Stimulated activated CD8-positive, alpha-beta memory T cell treated with anti-CD3 and anti-CD28 coated beads, Interleukin-4, amount 100 ng/mL, for 1 hour (primary cell): ENCODE measurements around the gene TFIP11.

Experiments
- DNase-seq, 2 donors: peaks; one replicate each; pipeline ENCODE4 v3.0.0-alpha.2; 2020; ENCODE audit warnings: low read depth in 2 of 2, low spot score in 1 of 2

TFIP11 gene

DNA sequence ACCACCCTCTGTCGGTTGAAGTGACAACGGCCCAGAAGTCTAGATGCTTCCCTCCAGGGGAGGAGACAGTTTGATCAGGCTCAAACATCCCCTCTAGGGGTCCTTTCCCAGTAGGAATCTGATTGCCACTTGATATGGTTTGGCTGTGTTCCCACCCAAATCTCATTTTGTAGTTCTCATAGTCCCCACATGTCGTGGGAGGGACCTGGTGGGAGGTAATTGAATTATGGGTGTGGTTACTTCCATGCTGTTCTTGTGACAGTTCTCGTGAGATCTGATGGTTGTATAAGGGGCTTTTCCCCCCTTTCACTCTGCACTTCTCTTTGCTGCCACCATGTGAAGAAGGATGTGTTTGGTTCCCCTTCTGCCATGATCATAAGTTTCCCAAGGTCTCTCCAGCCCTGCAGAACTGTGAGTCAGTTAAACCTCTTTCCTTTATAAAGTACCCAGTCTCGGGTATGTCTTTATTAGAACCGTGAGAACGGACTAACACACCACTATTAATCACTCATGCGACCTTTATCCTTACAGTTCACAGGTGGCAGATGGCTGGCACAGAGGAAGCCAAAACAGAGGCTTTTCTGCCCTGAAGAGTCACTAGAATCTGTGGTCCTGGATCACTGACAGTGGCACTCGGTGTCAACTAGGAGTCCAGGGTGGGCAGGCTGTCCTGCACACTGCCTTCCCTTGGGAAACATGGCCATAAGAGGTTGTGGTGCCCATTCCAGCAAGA is 61.7 kb downstream of the TFIP11 start:
- no peak for DNase-seq

DNA sequence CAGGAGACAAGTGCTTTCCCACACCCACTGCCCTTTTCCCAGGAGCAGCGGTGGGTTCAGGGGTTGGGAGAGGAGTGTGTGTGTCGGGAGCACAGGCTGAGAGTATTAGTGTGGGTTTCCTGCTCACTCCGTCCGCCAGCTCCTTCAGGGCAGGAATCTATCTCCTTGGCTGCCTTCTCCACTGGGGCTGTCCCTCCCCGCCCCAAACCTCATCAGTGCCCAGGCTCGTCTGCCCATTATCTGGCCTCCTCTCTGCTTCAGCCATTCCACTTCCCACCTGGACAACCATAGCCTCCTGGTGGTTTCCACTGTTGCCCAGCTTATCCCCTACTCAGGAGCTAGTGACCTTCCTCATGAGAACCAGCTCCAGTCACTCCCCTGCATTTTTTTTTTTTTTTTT is 63.3 kb downstream of the TFIP11 start:
- no peak for DNase-seq

DNA sequence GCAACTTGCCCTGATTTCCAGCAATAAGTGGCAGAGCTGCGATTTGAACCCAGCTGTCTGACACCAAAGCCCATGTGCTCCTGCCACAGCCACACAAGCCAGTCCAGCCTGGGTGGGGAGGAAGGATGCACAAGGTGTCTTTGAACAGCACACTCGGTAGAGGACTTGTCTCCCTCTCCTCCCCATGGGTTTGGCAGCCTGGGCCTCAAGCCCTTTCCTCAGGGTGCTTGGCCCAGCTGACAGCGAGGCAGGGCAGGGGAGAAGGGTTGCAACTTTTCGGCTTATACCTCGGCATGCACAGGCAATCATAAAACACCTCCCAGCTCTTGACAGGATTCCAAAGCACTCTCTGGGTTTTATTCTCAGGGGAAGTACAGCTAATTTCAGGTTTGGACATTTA is 63.9 kb downstream of the TFIP11 start:
- DNase-seq: no peak

DNA sequence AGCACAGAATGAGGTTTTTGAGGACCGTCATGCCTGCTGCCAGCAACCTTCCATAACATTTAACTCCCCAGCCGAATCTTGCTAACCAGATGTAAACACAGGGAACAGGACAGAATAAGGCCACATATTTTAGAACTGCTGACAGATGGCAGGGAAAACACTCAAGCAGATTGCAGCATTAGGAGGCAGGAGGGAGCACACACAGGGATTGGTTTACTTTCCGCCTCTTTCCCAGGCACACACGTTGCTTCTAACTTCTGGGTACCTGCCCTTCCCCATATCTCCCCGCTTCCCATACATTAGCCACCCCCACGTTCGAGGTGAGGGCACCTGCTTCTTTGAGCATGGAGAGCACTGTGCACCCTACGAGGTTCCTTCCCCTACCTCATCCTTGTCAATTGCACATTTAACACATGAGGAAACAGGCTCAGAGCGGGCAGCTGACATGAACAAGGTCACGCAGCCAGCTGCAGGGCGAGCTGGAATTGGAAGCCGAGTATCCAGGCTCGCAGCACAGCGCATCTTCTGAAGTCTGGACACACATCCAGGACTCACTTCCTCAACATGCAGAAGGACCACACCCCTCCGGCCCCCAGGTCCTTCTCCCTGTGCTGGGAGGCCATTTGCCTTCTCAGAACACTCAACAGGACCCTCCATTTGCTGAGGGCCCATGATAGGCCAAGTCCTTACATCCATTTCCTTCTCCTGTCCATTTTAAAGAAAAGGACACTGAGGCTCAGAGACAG is 64.5 kb downstream of the TFIP11 start:
- DNase-seq: no peak

DNA sequence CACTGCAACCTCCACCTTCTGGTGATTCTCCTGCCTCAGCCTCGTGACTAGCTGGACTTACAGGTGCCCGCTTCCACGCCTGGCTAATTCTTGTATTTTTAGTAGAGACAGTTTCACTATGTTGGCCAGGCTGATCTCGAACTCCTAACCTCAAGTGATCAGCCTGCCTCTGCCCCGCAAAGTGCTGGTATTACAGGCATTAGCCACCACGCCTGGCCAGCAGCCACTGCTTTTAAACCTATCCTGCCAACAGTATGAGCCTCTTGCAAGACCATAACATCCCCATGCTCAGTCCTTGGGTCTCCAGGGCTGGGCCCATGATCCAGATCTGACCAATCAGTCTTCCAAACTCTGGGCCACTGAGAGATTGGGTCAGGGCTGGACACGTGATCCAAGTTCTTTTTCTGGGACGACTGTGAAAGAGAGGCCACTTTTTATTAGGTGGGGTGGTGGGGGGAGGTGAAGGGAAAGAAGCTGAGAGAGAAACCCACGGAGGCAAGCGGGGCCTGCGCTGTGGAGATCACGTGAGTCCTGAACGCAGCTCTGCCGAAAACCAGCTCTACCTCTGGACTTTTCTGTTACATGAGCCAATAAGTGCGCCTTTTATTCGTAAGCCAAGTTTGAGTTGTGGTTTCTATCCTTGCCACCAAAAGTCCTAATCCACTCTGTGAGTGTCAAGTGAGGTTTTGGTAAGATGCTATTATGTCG is 65.3 kb downstream of the TFIP11 start:
- DNase-seq: no peak

DNA sequence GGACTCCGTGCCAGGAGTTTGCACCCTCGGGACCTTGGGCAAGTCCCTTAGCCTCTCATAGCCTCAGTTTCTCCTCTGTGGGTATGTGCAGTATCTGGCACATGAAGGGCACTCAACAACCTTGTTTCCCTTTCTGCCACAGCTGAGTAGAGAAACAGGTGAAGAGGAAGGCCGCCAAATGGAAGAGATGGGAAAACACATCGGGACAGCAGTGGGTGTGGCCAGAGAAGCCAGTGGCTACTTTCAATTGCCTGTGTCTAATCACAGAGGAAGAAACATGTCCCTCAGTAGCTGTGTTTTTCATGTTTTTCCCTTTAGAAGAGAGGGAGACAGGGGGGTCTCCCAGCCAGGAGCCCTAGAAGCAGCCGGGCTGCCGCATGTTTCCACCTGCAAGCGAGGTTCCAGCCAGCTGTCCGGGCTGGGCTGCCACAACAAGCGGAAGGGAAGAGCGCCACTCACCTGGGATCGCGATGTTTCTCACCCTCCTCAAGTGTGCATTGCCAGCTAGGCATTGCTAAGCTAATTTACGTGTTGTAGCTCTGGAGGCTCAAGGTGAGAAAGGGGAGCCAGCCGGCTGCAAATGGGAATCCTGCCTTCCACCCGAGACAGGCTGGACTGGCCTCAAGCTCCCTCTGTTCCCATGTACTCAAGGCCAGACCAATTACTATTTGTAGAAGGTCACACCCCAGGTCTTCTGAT is 66.5 kb downstream of the TFIP11 start:
- DNase-seq: no peak

DNA sequence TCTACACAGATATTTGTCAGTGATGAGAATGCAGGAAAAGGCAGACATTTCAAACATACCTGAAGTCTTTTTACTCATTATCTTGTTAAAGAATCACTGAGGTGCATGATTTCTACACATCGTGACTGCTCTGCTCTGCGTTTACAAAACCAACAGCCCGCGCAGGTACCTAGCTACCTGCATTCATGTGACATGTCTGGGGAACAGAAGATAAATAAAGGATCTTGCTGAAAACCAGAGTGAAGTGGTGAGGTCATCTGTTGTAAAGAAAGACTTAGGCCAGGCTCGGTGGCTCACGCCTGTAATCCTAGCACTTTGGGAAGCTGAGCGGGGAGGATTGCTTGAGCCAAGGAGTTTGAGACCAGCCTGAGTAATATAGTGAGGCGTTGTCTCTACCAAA is 67.5 kb downstream of the TFIP11 start:
- DNase-seq: no peak

DNA sequence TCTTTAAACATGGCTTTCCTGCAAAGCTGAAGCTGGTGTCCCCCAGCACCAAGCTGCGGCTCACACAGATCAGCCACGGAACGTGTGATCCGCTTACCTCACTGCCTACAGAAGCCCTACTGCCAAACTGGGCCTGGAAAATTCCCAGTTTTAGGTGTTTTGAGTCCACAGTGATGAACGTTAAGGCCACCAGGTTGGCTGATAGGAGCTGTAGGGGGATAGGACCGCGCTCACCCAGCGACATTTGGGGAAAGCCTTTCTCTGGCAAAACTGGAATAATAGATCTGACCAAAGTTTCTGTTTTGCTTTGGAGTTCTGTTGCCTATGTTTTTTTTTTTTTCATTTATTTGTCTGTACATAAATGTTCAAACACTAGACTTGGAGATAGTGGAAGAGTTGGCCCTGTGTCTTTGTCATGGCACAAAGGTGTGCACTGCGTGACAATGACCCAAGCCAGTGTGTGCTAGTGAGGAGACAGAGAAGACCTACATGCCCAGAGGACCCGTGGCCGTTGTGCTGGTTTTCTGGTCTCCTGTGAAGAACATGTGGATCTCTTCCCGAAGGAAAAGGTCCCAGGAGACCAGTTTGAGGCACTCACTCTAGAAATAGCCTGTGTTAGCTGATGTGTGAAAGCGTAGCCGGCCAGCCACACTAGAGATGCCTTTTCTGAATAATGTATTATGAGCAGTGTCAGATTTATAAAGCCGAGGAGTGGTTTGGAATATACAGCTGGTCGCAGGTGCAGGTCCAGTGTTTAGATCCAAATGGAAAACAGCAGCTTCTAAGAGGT is 68.2 kb downstream of the TFIP11 start:
- DNase-seq: no peak

DNA sequence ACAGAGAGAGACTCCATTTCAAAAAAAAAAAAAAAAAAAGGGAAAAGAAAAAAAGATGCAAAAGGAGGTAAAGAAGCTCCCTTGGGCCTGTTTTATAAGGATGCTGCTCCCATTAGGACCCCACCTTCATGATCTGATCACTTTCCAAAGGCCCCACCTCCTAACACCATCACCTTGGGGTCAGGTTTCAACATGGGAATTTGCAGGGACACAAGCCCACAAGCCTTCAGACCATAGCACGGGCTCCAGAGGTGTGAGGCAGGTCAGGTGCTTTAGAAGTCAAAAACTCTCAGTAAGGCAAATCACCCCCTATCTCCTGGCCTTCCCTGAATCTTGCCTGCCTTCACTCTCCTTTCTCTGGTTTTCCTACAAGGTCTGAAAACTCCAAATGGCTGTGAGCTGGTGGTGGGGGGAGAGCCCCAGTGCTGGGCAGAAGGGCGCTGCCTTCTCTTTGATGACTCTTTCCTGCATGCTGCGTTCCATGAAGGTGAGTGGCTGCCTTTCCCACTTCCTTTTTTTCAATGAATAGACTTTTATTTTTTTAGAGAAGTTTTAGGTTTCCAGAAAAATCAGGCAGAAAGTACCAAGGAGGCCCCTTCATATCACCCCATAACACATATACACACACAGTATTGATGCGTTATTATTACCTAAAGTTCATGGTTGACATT is 70.1 kb downstream of the TFIP11 start:
- DNase-seq: no peak
